HepG2 (cell line): ENCODE measurements around the gene GDAP1L1. TPM values are rescaled to one million over a fixed set of nuclear protein-coding genes. Genes with fewer than 3 reads are reported as not detected.
A peak's percentile ranks its signal among the peaks of the same experiment; 100 is the strongest.

Source experiments
- CBX2 ChIP-seq, 2 experiments: fragments of 200-600 bp in 1 of 2; sonication (generic); formaldehyde crosslinking in 1 of 2; IDR thresholded peaks; 2 replicates each; pipeline versions ENCODE4 v1.7.0 to v1.8.1; 2018 to 2022; ENCODE audit warnings: low read depth in 2 of 2, low read length in 1 of 2, mild to moderate bottlenecking in 1 of 2, missing genetic modification reagents in 1 of 2
- FIP1L1 ChIP-seq: fragments of 200-400 bp; formaldehyde crosslinking; IDR thresholded peaks from 2 replicates; pipeline ENCODE4 v1.6.1; 2018; ENCODE audit warnings: low read depth, mild to moderate bottlenecking, low read length, moderate library complexity, borderline replicate concordance; ENCODE audit not compliant: insufficient read depth
- HNRNPLL ChIP-seq: fragments of 200-400 bp; formaldehyde crosslinking; IDR thresholded peaks from 2 replicates; pipeline ENCODE4 v1.6.1; 2017; ENCODE audit warnings: mild to moderate bottlenecking, low read depth, low read length; ENCODE audit not compliant: poor library complexity, severe bottlenecking
- JUND ChIP-seq: sonication (generic); formaldehyde crosslinking; IDR thresholded peaks from 2 replicates; pipeline ENCODE4 v1.8.0; 2022; ENCODE audit warnings: mild to moderate bottlenecking, missing genetic modification reagents
- KAT7 ChIP-seq: IDR thresholded peaks from 2 replicates; pipeline ENCODE4 v1.6.1; 2018; ENCODE audit warnings: borderline replicate concordance, missing compliant biosample characterization
- MTF1 ChIP-seq: sonication (generic); formaldehyde crosslinking; IDR thresholded peaks from 2 replicates; pipeline ENCODE4 v1.5.0; 2020; ENCODE audit warnings: missing genetic modification reagents
- NFE2L2 ChIP-seq: fragments of 150-350 bp; IDR thresholded peaks from 2 replicates; pipeline ENCODE4 v1.6.1; 2014; ENCODE audit warnings: low read length
- POLR2A ChIP-seq, 2 experiments: IDR thresholded peaks; 2 replicates each; pipeline ENCODE4 v1.6.1; 2011; ENCODE audit warnings: low read depth in 2 of 2, low read length in 2 of 2, mild to moderate bottlenecking in 1 of 2, moderate library complexity in 1 of 2; ENCODE audit not compliant: insufficient read depth in 1 of 2
- SRSF1 ChIP-seq: fragments of 200-400 bp; formaldehyde crosslinking; optimal IDR thresholded peaks from 2 replicates; pipeline ENCODE3; 2017; ENCODE audit warnings: mild to moderate bottlenecking, low read depth, low read length, moderate library complexity
- SYNCRIP ChIP-seq: fragments of 200-400 bp; formaldehyde crosslinking; IDR thresholded peaks from 2 replicates; pipeline ENCODE4 v1.6.1; 2018; ENCODE audit warnings: mild to moderate bottlenecking, low read depth, low read length; ENCODE audit not compliant: insufficient read depth
- ZFP36 ChIP-seq: fragments of 150-350 bp; IDR thresholded peaks from 2 replicates; pipeline ENCODE4 v1.6.1; 2018; ENCODE audit warnings: borderline replicate concordance, low read length, low read depth; ENCODE audit not compliant: partially characterized antibody
- ZHX1 ChIP-seq: sonication (generic); formaldehyde crosslinking; IDR thresholded peaks from 2 replicates; pipeline ENCODE4 v1.8.1; 2022; ENCODE audit warnings: low read depth, mild to moderate bottlenecking, missing genetic modification reagents
- ZNF329 ChIP-seq: sonication (generic); formaldehyde crosslinking; IDR thresholded peaks from 2 replicates; pipeline ENCODE4 v1.9.0; 2021; ENCODE audit warnings: low read depth, mild to moderate bottlenecking, missing genetic modification reagents
- ZNF446 ChIP-seq: sonication (generic); formaldehyde crosslinking; IDR thresholded peaks from 2 replicates; pipeline ENCODE4 v1.5.0; 2020; ENCODE audit warnings: mild to moderate bottlenecking, missing genetic modification reagents
- ZNF484 ChIP-seq: sonication (generic); formaldehyde crosslinking; IDR thresholded peaks from 2 replicates; pipeline ENCODE4 v1.5.1; 2020; ENCODE audit warnings: mild to moderate bottlenecking, low read depth, missing genetic modification reagents, borderline replicate concordance
- ZNF557 ChIP-seq: sonication (generic); formaldehyde crosslinking; IDR thresholded peaks from 2 replicates; pipeline ENCODE4 v1.4.0; 2020; ENCODE audit warnings: missing genetic modification reagents
- ZNF747 ChIP-seq: sonication (generic); formaldehyde crosslinking; IDR thresholded peaks from 2 replicates; pipeline ENCODE4 v1.8.1; 2023; ENCODE audit warnings: missing genetic modification reagents, mild to moderate bottlenecking, borderline replicate concordance
- ZNF790 ChIP-seq: sonication (generic); formaldehyde crosslinking; IDR thresholded peaks from 2 replicates; pipeline ENCODE4 v1.8.0; 2022; ENCODE audit warnings: missing genetic modification reagents, mild to moderate bottlenecking, borderline replicate concordance
- ZNF850 ChIP-seq: sonication (generic); formaldehyde crosslinking; conservative IDR thresholded peaks from 2 replicates; pipeline ENCODE4 v1.9.0; 2021; ENCODE audit warnings: mild to moderate bottlenecking, missing genetic modification reagents
- ZSCAN20 ChIP-seq: sonication (generic); formaldehyde crosslinking; IDR thresholded peaks from 2 replicates; pipeline ENCODE4 v1.4.0; 2020; ENCODE audit warnings: missing genetic modification reagents, mild to moderate bottlenecking, borderline replicate concordance
- polyA plus RNA-seq, 8 experiments: library from polyadenylated mRNA; depleted of rRNA in 3 of 8; stranded (reverse) in 7 of 8; unstranded in 1 of 8; fragments of >200 nt; fragmentation: Illumina TruSeq in 4 of 8; extraction: Trizol in 4 of 8; gene quantifications; 2 replicates each; pipeline versions ENCODE4 v1.2.1 to v1.2.3, GENCODE V29; 2011 to 2016; ENCODE audit warnings: low read depth in 4 of 8, missing spikeins in 1 of 8, mixed read lengths in 1 of 8; ENCODE audit not compliant: insufficient read depth in 1 of 8
- total RNA-seq, 5 experiments: library from RNA; depleted of rRNA; stranded (reverse); fragments of >200 nt; fragmentation: Illumina TruSeq; extraction: Trizol; gene quantifications; 2 replicates each; pipeline ENCODE4 v1.2.3, GENCODE V29; 2016; ENCODE audit warnings: low read depth in 1 of 5
- TF ChIP-seq, protein P1 (sequence below): sonication (generic); formaldehyde crosslinking; IDR thresholded peaks from 2 replicates; pipeline ENCODE4 v1.5.0; 2020; ENCODE audit warnings: mild to moderate bottlenecking, missing genetic modification reagents

The GDAP1L1 gene
- total and polyA plus RNA-seq, 2 of the 13 experiments (the other 11 are each of a cell fraction or from before 2014, with no cell fraction given), result 0.04 TPM; not detected in 1

GRCh38 chr20:44204156-44204831, 42.8 kb upstream of the GDAP1L1 start (continued):
- TF ChIP-seq ZNF446 (CRISPR knock-in tag) (no peak), SYNCRIP (no peak), JUND (CRISPR knock-in tag) (no peak), ZNF790 (CRISPR knock-in tag) (no peak), HNRNPLL (no peak), ZSCAN20 (CRISPR knock-in tag) (no peak), KAT7 (no peak), ZNF329 (CRISPR knock-in tag) (no peak), ZNF557 (CRISPR knock-in tag) (no peak), ZNF850 (no peak), SRSF1 (no peak), ZHX1 (CRISPR knock-in tag) (no peak), MTF1 (CRISPR knock-in tag) (no peak), ZFP36 (no peak), CBX2 (IDR thresholded peaks at IDR 0.05; ENCODE audit: low read depth, low read length) (no peak), CBX2 (CRISPR knock-in tag; IDR thresholded peaks at IDR 0.05; ENCODE audit: low read depth) (no peak), NFE2L2 (peak; percentile 98), POLR2A (IDR thresholded peaks at IDR 0.05; ENCODE audit: insufficient read depth in 1 of 2, low read depth in 2 of 2, low read length in 2 of 2) (0 out of 4 replicates have a peak, but pooled peaks of 1 of the 2 experiments have one; percentile 21), ZNF747 (no peak), ZNF484 (CRISPR knock-in tag) (no peak), FIP1L1 (no peak)
- TF ChIP-seq, protein P1, sequence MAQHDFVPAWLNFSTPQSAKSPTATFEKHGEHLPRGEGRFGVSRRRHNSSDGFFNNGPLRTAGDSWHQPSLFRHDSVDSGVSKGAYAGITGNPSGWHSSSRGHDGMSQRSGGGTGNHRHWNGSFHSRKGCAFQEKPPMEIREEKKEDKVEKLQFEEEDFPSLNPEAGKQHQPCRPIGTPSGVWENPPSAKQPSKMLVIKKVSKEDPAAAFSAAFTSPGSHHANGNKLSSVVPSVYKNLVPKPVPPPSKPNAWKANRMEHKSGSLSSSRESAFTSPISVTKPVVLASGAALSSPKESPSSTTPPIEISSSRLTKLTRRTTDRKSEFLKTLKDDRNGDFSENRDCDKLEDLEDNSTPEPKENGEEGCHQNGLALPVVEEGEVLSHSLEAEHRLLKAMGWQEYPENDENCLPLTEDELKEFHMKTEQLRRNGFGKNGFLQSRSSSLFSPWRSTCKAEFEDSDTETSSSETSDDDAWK (CRISPR knock-in tag), result no peak
